ENCODE measurements around the gene PHYH. TPM values are rescaled to one million over a fixed set of nuclear protein-coding genes. Genes with fewer than 3 reads are reported as not detected.

The PHYH gene
- total and polyA plus RNA-seq, 4 donors = 21.0 to 66.7 (median 29.4) TPM

GRCh38 chr10:13328126-13328525 lies 28.3 kb upstream of the PHYH start:
- intact Hi-C loops (cut with DNase I) = no loop called here
- H3K9me3 ChIP-seq (ENCODE audit: control insufficient read depth, low read length) = no peaks in the 10 kb centered on the region
- H3K27me3 ChIP-seq (ENCODE audit: control insufficient read depth in 1 of 2, insufficient read depth in 2 of 2, low read length in 1 of 2) = no peaks in the 10 kb centered on the region
- no peak overlapping the region for H3K4me3 ChIP-seq (ENCODE audit: low read length in 2 of 2)
- H3K36me3 ChIP-seq (ENCODE audit: control insufficient read depth in 1 of 2, insufficient read depth in 2 of 2, low read length in 1 of 2) = peaks cover 3 to 8% of the 10 kb centered on the region in 2 donors
- ATAC-seq (ENCODE audit: low FRiP score) = no peak
- H3K4me1 ChIP-seq (ENCODE audit: control insufficient read depth in 1 of 2, insufficient read depth in 2 of 2, low read length in 2 of 2) = no peaks in the 10 kb centered on the region
- DNase-seq = no peak
- no peak overlapping the region for H3K27ac ChIP-seq (ENCODE audit: low read depth in 1 of 2, low read length in 2 of 2)
- WGBS, 2 donors = 89 to 90% methylated on average over 5 of the region's 5 CpGs

- no peak overlapping the region for H3K4me3 ChIP-seq (ENCODE audit: low read length in 2 of 2)
- peaks cover 4 to 10% of the 10 kb centered on the region in 2 donors for H3K36me3 ChIP-seq (ENCODE audit: control insufficient read depth in 1 of 2, insufficient read depth in 2 of 2, low read length in 1 of 2)
- H3K4me1 ChIP-seq (ENCODE audit: control insufficient read depth in 1 of 2, insufficient read depth in 2 of 2, low read length in 2 of 2) = no peaks in the 10 kb centered on the region
- no peak overlapping the region for H3K27ac ChIP-seq (ENCODE audit: low read depth in 1 of 2, low read length in 2 of 2)
- no peak for ATAC-seq (ENCODE audit: low FRiP score)
- intact Hi-C loops (cut with DNase I) = no loop called here
- H3K9me3 ChIP-seq (ENCODE audit: control insufficient read depth, low read length) = no peaks in the 10 kb centered on the region
- H3K27me3 ChIP-seq (ENCODE audit: control insufficient read depth in 1 of 2, insufficient read depth in 2 of 2, low read length in 1 of 2) = no peaks in the 10 kb centered on the region
- no peak for DNase-seq
- WGBS, 2 donors = 12 to 15% methylated on average over 3 of the region's 3 CpGs
Observed at GRCh38 chr10:13327534-13327933, 27.7 kb upstream of the PHYH start.

- intact Hi-C loops (cut with DNase I) = no loop called here
- Histone ChIP-seq H3K27ac (ENCODE audit: low read depth in 1 of 2, low read length in 2 of 2) (no peak overlapping the region), H3K4me1 (ENCODE audit: control insufficient read depth in 1 of 2, insufficient read depth in 2 of 2, low read length in 2 of 2) (no peaks in the 10 kb centered on the region), H3K4me3 (ENCODE audit: low read length in 2 of 2) (no peak overlapping the region), H3K27me3 (ENCODE audit: control insufficient read depth in 1 of 2, insufficient read depth in 2 of 2, low read length in 1 of 2) (no peaks in the 10 kb centered on the region), H3K36me3 (ENCODE audit: control insufficient read depth in 1 of 2, insufficient read depth in 2 of 2, low read length in 1 of 2) (peaks cover 2 to 11% of the 10 kb centered on the region in 2 donors), H3K9me3 (ENCODE audit: control insufficient read depth, low read length) (no peaks in the 10 kb centered on the region)
- 96 to 97% methylated on average over 24 of the region's 24 CpGs for WGBS, 2 donors
- peak; percentile 29 to 63 for DNase-seq
- no peak for ATAC-seq (ENCODE audit: low FRiP score)
Observed at GRCh38 chr10:13322615-13323148, 22.8 kb upstream of the PHYH start.

DNA sequence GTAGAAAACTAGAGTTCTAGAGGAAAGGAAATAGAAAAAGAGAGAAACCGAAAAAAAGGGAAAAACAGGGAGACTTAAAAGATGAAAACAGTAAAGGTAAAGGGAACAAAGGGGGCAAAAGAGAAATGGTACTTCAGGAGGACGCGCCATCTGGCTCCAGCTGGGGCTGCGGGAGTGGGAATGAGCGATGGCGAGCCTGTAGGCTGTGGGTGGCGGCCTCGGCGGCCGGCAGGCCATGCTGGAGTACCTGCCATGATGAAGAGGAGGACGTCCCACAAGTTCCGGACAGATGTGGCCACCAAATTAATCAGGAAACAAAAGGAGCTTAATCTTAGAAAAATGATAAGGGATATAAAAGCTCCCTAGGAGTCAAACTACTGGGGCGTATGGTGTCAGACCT lies 21.7 kb upstream of the PHYH start:
- Histone ChIP-seq H3K27me3 (ENCODE audit: control insufficient read depth in 1 of 2, insufficient read depth in 2 of 2, low read length in 1 of 2) (no peaks in the 10 kb centered on the region), H3K27ac (ENCODE audit: low read depth in 1 of 2, low read length in 2 of 2) (no peak overlapping the region), H3K4me1 (ENCODE audit: control insufficient read depth in 1 of 2, insufficient read depth in 2 of 2, low read length in 2 of 2) (no peaks in the 10 kb centered on the region), H3K36me3 (ENCODE audit: control insufficient read depth in 1 of 2, insufficient read depth in 2 of 2, low read length in 1 of 2) (peaks cover 4 to 11% of the 10 kb centered on the region in 2 donors), H3K4me3 (ENCODE audit: low read length in 2 of 2) (no peak overlapping the region), H3K9me3 (ENCODE audit: control insufficient read depth, low read length) (no peaks in the 10 kb centered on the region)
- 94 to 97% methylated on average over 13 of the region's 13 CpGs for WGBS, 2 donors
- intact Hi-C loops (cut with DNase I) = no loop called here
- peak; percentile 6 to 56 for DNase-seq
- ATAC-seq (ENCODE audit: low FRiP score) = no peak

DNA sequence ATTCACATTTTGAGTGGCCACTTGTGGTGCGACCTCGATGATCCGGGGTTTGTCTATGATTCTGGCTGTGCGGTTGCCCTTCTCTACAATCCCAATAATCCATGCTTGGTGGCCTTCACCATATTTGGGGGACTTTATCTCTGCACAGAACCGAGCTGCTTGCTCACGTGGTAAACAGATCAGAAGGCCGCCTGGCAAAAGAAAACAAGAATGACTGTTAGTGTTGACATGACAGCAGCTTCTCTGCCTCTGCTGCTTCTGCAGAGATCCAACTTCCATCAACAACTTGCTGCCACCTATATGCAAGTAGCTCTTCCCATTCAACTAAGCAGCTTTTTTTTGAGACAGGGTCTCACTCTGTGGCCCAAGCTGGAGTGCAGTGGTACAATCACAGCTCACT lies 19.3 kb upstream of the PHYH start:
- Histone ChIP-seq H3K36me3 (ENCODE audit: control insufficient read depth in 1 of 2, insufficient read depth in 2 of 2, low read length in 1 of 2) (peaks cover 4 to 8% of the 10 kb centered on the region in 2 donors), H3K4me1 (ENCODE audit: control insufficient read depth in 1 of 2, insufficient read depth in 2 of 2, low read length in 2 of 2) (no peaks in the 10 kb centered on the region), H3K27me3 (ENCODE audit: control insufficient read depth in 1 of 2, insufficient read depth in 2 of 2, low read length in 1 of 2) (no peaks in the 10 kb centered on the region), H3K9me3 (ENCODE audit: control insufficient read depth, low read length) (no peaks in the 10 kb centered on the region), H3K4me3 (ENCODE audit: low read length in 2 of 2) (no peak overlapping the region), H3K27ac (ENCODE audit: low read depth in 1 of 2, low read length in 2 of 2) (no peak overlapping the region)
- DNase-seq (peak in 1 of 2 donors; percentile 3), ATAC-seq (ENCODE audit: low FRiP score) (no peak)
- 82% methylated on average over 7 of the region's 7 CpGs for WGBS, 2 donors
- intact Hi-C loops (cut with DNase I) = no loop called here

- Histone ChIP-seq H3K36me3 (ENCODE audit: control insufficient read depth in 1 of 2, insufficient read depth in 2 of 2, low read length in 1 of 2) (peaks cover 3 to 5% of the 10 kb centered on the region in 2 donors), H3K4me3 (ENCODE audit: low read length in 2 of 2) (no peak overlapping the region), H3K27me3 (ENCODE audit: control insufficient read depth in 1 of 2, insufficient read depth in 2 of 2, low read length in 1 of 2) (no peaks in the 10 kb centered on the region), H3K27ac (ENCODE audit: low read depth in 1 of 2, low read length in 2 of 2) (no peak overlapping the region), H3K9me3 (ENCODE audit: control insufficient read depth, low read length) (no peaks in the 10 kb centered on the region), H3K4me1 (ENCODE audit: control insufficient read depth in 1 of 2, insufficient read depth in 2 of 2, low read length in 2 of 2) (no peaks in the 10 kb centered on the region)
- WGBS, 2 donors = 80 to 82% methylated on average over 6 of the region's 6 CpGs
- intact Hi-C loops (cut with DNase I) = no loop called here
- DNase-seq (peak in 1 of 2 donors; percentile 24), ATAC-seq (ENCODE audit: low FRiP score) (no peak)
Observed at GRCh38 chr10:13317474-13317873, 17.6 kb upstream of the PHYH start.

GRCh38 chr10:13316635-13317311 lies 16.9 kb upstream of the PHYH start:
- DNase-seq = peak in 1 of 2 donors; percentile 3
- Histone ChIP-seq H3K27ac (ENCODE audit: low read depth in 1 of 2, low read length in 2 of 2) (no peak overlapping the region), H3K4me1 (ENCODE audit: control insufficient read depth in 1 of 2, insufficient read depth in 2 of 2, low read length in 2 of 2) (no peaks in the 10 kb centered on the region), H3K36me3 (ENCODE audit: control insufficient read depth in 1 of 2, insufficient read depth in 2 of 2, low read length in 1 of 2) (peaks cover 1 to 2% of the 10 kb centered on the region in 2 donors), H3K9me3 (ENCODE audit: control insufficient read depth, low read length) (no peaks in the 10 kb centered on the region), H3K4me3 (ENCODE audit: low read length in 2 of 2) (no peak overlapping the region), H3K27me3 (ENCODE audit: control insufficient read depth in 1 of 2, insufficient read depth in 2 of 2, low read length in 1 of 2) (no peaks in the 10 kb centered on the region)
- ATAC-seq (ENCODE audit: low FRiP score) = no peak
- intact Hi-C loops (cut with DNase I) = no loop called here
- 94 to 96% methylated on average over 7 of the region's 7 CpGs for WGBS, 2 donors

GRCh38 chr10:13315361-13315760 lies 15.5 kb upstream of the PHYH start:
- no peaks in the 10 kb centered on the region for H3K4me1 ChIP-seq (ENCODE audit: control insufficient read depth in 1 of 2, insufficient read depth in 2 of 2, low read length in 2 of 2)
- H3K36me3 ChIP-seq (ENCODE audit: control insufficient read depth in 1 of 2, insufficient read depth in 2 of 2, low read length in 1 of 2) = peaks cover 0 to 2% of the 10 kb centered on the region in 2 donors
- intact Hi-C loops (cut with DNase I) = no loop called here
- no peak for ATAC-seq (ENCODE audit: low FRiP score)
- no peak overlapping the region for H3K27ac ChIP-seq (ENCODE audit: low read depth in 1 of 2, low read length in 2 of 2)
- no peaks in the 10 kb centered on the region for H3K27me3 ChIP-seq (ENCODE audit: control insufficient read depth in 1 of 2, insufficient read depth in 2 of 2, low read length in 1 of 2)
- no peaks in the 10 kb centered on the region for H3K9me3 ChIP-seq (ENCODE audit: control insufficient read depth, low read length)
- H3K4me3 ChIP-seq (ENCODE audit: low read length in 2 of 2) = no peak overlapping the region
- no peak for DNase-seq

DNA sequence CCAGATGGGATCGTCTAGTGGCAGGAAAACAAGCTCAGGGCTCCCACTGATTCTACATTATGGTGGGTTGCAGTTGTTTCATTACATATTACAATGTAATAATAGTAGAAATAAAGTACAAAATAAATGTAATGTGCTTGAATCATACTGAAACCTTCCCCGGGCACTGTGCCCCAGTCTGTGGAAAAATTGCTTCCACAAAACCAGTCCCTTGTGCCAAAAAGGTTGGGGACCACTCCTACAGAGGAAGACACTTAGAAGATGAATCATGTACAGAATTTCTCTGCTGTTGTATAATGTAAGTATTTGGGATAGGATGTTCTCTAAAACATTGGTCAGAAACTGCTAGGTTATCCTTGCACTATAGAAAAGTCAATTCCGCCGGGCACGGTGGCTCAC lies 11.3 kb upstream of the PHYH start:
- ATAC-seq (ENCODE audit: low FRiP score) (no peak), DNase-seq (no peak)
- H3K4me1 ChIP-seq (ENCODE audit: control insufficient read depth in 1 of 2, insufficient read depth in 2 of 2, low read length in 2 of 2) = no peaks in the 10 kb centered on the region
- WGBS, 2 donors = 66 to 69% methylated on average over 5 of the region's 5 CpGs
- H3K4me3 ChIP-seq (ENCODE audit: low read length in 2 of 2) = no peak overlapping the region
- H3K36me3 ChIP-seq (ENCODE audit: control insufficient read depth in 1 of 2, insufficient read depth in 2 of 2, low read length in 1 of 2) = no peaks in the 10 kb centered on the region
- intact Hi-C loops (cut with DNase I) = no loop called here
- H3K9me3 ChIP-seq (ENCODE audit: control insufficient read depth, low read length) = no peaks in the 10 kb centered on the region
- no peaks in the 10 kb centered on the region for H3K27me3 ChIP-seq (ENCODE audit: control insufficient read depth in 1 of 2, insufficient read depth in 2 of 2, low read length in 1 of 2)
- H3K27ac ChIP-seq (ENCODE audit: low read depth in 1 of 2, low read length in 2 of 2) = no peak overlapping the region

Data from aorta (tissue), 5 donors.